ENCODE data around the gene SUSD6. TPM values are rescaled to one million over a fixed set of nuclear protein-coding genes. Genes with fewer than 3 reads are reported as not detected.

Gene SUSD6
- total RNA-seq, 1 donor from 2014 or later, result 67.1 TPM

DNA sequence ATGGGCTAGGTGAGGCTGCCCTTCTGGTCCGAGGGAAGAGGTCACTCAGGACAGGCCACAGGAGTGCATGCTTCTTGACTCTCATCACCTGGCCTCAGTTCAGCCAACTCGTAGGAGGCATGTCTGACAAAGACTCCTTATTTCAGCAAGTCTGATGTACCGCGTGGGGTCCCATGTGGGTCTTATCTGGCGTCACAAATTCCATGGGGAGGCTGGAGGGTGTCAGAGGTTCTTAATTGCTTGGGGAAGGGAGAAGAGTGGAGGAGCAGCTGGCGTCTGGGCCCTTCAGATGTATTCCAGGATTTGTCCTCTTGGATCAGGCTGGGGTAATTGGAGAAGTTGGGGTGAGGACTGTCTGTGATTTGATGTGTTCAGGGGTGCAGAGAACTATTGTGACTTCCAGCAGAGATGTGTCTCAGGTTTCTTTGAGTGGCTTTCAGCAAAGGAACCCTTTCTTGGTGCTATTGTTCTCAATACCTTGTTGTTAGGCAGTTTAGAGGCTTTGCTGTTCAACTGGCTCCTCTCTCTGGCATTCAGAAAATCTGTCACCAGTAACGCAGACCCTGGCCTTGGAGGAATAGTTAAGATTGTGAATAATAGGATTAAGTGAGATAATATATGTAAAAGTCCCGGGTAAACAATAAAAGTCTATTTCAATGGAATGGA lies 60.1 kb downstream of the SUSD6 start:
- H3K27ac Mint-ChIP-seq, result peak overlapping the region; percentile 86

DNA sequence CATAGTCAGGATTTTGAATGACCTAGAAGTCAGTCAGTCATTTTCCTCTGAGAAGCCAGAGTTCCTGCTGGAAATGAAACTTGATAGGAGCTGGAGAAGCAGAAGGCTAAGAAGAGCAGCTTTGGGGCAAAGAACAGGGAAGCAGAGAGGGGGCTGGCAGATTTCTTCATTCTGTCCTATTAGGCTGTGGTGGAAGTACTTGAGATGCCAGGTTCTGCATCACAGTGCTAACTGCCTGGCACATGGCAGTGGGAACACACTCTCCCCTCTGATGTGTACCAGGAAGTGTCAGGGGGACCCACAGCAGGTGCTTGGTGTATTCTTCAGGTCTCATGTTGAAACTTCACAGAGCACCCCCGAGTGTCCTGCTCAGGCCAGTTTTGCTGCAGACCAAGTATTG lies 61.0 kb downstream of the SUSD6 start:
- ChIA-PET CTCF (no interaction called here), POLR2A (interaction anchor here (0.9 to 2.8 kb wide), 5 partner anchors 11 to 95 kb away, joined by 3 to 25 read pairs (median 7); partner anchors contain the start of genes SRSF5 and SUSD6)
- peaks cover 94% of the 10 kb centered on the region for H3K4me1 Mint-ChIP-seq
- ATAC-seq (ENCODE audit: low read depth) (no peak), DNase-seq (no peak)
- H3K36me3 Mint-ChIP-seq (ENCODE audit: low read depth), result peaks cover 41% of the 10 kb centered on the region
- H3K4me3 Mint-ChIP-seq, result no peak overlapping the region
- no peaks in the 10 kb centered on the region for H3K9me3 Mint-ChIP-seq
- H3K27me3 Mint-ChIP-seq, result no peaks in the 10 kb centered on the region
- peak overlapping the region; percentile 86 for H3K27ac Mint-ChIP-seq
- TF ChIP-seq, protein P1, sequence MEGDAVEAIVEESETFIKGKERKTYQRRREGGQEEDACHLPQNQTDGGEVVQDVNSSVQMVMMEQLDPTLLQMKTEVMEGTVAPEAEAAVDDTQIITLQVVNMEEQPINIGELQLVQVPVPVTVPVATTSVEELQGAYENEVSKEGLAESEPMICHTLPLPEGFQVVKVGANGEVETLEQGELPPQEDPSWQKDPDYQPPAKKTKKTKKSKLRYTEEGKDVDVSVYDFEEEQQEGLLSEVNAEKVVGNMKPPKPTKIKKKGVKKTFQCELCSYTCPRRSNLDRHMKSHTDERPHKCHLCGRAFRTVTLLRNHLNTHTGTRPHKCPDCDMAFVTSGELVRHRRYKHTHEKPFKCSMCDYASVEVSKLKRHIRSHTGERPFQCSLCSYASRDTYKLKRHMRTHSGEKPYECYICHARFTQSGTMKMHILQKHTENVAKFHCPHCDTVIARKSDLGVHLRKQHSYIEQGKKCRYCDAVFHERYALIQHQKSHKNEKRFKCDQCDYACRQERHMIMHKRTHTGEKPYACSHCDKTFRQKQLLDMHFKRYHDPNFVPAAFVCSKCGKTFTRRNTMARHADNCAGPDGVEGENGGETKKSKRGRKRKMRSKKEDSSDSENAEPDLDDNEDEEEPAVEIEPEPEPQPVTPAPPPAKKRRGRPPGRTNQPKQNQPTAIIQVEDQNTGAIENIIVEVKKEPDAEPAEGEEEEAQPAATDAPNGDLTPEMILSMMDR (IDR thresholded peaks at IDR 0.05), result no peak
- intact Hi-C loops (cut with micrococcal nuclease), result loop anchor here (2.0 to 5.0 kb wide), 2 partner anchors 35 to 54 kb away; no protein-coding TSS in a partner anchor

More for the DNA sequence above, 60.1 kb downstream of the SUSD6 start:
- Mint-ChIP-seq H3K36me3 (ENCODE audit: low read depth) (peaks cover 41% of the 10 kb centered on the region), H3K4me1 (peaks cover 97% of the 10 kb centered on the region), H3K9me3 (no peaks in the 10 kb centered on the region), H3K4me3 (no peak overlapping the region), H3K27me3 (no peaks in the 10 kb centered on the region)
- intact Hi-C loops (cut with micrococcal nuclease), result loop anchor here (2.0 to 5.0 kb wide), 2 partner anchors 36 to 55 kb away; no protein-coding TSS in a partner anchor
- CTCF ChIA-PET, result interaction anchor here (0.6 kb wide), 1 partner anchor 55 kb away, joined by 3 read pairs; no protein-coding TSS in a partner anchor
- TF ChIP-seq, protein P1 (IDR thresholded peaks at IDR 0.05), result no peak
- ATAC-seq (ENCODE audit: low read depth) (no peak), DNase-seq (no peak)
- POLR2A ChIA-PET, result interaction anchor here (1.0 to 2.8 kb wide), 2 partner anchors 59 to 60 kb away, joined by 3 to 25 read pairs; partner anchors contain the start of gene SUSD6

DNA sequence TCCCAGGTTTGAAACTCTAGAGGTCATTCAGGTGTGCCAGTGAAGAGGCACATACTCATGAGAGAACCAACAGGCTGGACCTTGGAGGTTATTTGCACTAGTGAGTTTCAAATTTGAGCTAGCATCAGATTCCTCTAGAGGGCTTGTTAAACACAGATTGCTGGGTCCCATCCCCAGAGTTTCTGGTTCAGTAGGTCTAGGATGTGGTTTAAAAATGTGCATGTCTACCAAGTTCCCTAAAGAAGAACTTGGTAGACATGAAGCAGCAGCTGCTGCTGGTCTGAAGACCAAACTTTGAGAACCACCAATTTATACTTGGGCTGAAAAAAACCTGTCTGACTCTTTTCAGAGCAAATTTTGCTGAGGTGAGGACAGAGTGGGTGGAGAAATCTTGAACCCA lies 61.7 kb downstream of the SUSD6 start:
- Mint-ChIP-seq H3K27ac (peak overlapping the region; percentile 86), H3K9me3 (no peaks in the 10 kb centered on the region), H3K36me3 (ENCODE audit: low read depth) (peaks cover 40% of the 10 kb centered on the region), H3K27me3 (no peaks in the 10 kb centered on the region), H3K4me1 (peaks cover 89% of the 10 kb centered on the region), H3K4me3 (peak overlapping the region; percentile 33)
- TF ChIP-seq, protein P1 (IDR thresholded peaks at IDR 0.05), result no peak
- ATAC-seq (ENCODE audit: low read depth) (peak; percentile 68), DNase-seq (no peak)
- ChIA-PET POLR2A (interaction anchor here (0.7 to 2.8 kb wide), 12 partner anchors 11 to 94 kb away, joined by 3 to 25 read pairs (median 4); partner anchors contain the start of genes SRSF5 and SUSD6), CTCF (interaction anchor here (1.0 to 1.5 kb wide), 2 partner anchors 9 to 54 kb away, joined by 3 to 6 read pairs; no protein-coding TSS in a partner anchor)
- intact Hi-C loops (cut with micrococcal nuclease), result loop anchor here (1.0 to 5.0 kb wide), 5 partner anchors 8 to 58 kb away; no protein-coding TSS in a partner anchor

DNA sequence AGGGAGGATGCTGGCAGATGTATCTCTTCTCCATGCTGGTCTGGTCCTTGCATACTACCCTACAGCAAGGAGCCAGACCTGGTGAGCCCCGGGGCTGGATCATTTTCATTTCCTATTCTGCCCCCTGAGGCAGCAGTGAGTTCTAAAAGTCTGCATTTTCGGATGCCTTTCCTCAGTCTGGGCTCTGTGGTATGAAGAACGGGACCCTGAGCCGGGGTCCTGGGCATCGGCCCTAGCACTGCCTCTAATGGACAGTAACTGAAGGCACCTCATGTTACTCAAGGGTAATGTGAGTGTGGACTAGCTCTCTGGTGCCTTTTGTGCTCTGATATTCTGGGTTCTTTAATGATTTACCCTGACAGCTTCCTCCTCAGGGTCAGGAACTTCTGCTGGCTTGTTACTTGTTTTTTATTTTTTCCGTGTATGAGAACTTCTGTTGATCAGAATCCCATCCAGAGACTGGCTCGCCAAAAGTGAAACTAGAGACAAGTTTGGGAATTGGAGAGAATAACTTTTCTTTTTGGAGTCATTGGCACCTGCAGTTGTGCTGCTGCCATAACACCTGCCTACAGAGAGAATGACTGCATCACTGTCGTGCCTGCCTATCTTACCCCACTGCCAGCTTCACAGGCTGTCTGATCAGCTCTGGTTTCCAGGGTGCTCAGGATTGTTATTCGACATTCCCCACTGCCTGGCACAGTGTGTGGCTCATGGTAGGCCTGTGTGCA lies 62.3 kb downstream of the SUSD6 start:
- intact Hi-C loops (cut with micrococcal nuclease), result loop anchor here (1.0 to 5.0 kb wide), 5 partner anchors 8 to 58 kb away; no protein-coding TSS in a partner anchor

More for the DNA sequence above, 62.3 kb downstream of the SUSD6 start:
- TF ChIP-seq, protein P1 (IDR thresholded peaks at IDR 0.05), result no peak
- Mint-ChIP-seq H3K4me1 (peaks cover 82% of the 10 kb centered on the region), H3K9me3 (no peaks in the 10 kb centered on the region), H3K4me3 (peak overlapping the region; percentile 33), H3K36me3 (ENCODE audit: low read depth) (peaks cover 44% of the 10 kb centered on the region), H3K27me3 (no peaks in the 10 kb centered on the region), H3K27ac (peak overlapping the region; percentile 86)
- ATAC-seq (ENCODE audit: low read depth) (peak; percentile 48), DNase-seq (no peak)
- POLR2A ChIA-PET, result interaction anchor here (0.5 to 2.8 kb wide), 14 partner anchors 10 to 93 kb away, joined by 3 to 25 read pairs (median 4); partner anchors contain the start of genes SRSF5 and SUSD6
- CTCF ChIA-PET, result interaction anchor here (0.9 to 1.5 kb wide), 3 partner anchors 10 to 53 kb away, joined by 3 to 6 read pairs (median 3); no protein-coding TSS in a partner anchor
